ENCODE results near the gene RIPK1. TPM values are rescaled to one million over a fixed set of nuclear protein-coding genes. Genes with fewer than 3 reads are reported as not detected.

Gene RIPK1
- total and polyA plus RNA-seq, 2 of the 8 experiments (the other 6 are each of a cell fraction or from before 2014, with no cell fraction given), result 5.9 to 22.9 TPM

DNA sequence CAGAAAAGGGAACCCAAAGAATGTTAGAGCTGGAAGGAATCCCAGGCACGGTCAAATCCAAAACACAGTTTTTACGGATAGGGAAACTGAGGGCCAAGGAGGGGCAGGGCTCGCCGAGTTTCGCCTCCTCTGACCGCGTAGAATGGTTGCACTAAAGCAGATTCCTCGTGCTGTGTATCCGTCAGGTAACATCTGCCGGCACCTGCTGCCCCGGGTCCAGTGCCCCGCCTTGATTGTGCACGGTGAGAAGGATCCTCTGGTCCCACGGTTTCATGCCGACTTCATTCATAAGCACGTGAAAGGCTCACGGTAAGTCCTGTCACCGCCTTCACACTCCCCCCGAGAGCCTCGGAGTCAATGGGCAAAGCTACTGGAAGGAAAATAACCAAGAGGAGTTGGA is 71.9 kb downstream of the RIPK1 start (continued):
- TF ChIP-seq, protein P1, sequence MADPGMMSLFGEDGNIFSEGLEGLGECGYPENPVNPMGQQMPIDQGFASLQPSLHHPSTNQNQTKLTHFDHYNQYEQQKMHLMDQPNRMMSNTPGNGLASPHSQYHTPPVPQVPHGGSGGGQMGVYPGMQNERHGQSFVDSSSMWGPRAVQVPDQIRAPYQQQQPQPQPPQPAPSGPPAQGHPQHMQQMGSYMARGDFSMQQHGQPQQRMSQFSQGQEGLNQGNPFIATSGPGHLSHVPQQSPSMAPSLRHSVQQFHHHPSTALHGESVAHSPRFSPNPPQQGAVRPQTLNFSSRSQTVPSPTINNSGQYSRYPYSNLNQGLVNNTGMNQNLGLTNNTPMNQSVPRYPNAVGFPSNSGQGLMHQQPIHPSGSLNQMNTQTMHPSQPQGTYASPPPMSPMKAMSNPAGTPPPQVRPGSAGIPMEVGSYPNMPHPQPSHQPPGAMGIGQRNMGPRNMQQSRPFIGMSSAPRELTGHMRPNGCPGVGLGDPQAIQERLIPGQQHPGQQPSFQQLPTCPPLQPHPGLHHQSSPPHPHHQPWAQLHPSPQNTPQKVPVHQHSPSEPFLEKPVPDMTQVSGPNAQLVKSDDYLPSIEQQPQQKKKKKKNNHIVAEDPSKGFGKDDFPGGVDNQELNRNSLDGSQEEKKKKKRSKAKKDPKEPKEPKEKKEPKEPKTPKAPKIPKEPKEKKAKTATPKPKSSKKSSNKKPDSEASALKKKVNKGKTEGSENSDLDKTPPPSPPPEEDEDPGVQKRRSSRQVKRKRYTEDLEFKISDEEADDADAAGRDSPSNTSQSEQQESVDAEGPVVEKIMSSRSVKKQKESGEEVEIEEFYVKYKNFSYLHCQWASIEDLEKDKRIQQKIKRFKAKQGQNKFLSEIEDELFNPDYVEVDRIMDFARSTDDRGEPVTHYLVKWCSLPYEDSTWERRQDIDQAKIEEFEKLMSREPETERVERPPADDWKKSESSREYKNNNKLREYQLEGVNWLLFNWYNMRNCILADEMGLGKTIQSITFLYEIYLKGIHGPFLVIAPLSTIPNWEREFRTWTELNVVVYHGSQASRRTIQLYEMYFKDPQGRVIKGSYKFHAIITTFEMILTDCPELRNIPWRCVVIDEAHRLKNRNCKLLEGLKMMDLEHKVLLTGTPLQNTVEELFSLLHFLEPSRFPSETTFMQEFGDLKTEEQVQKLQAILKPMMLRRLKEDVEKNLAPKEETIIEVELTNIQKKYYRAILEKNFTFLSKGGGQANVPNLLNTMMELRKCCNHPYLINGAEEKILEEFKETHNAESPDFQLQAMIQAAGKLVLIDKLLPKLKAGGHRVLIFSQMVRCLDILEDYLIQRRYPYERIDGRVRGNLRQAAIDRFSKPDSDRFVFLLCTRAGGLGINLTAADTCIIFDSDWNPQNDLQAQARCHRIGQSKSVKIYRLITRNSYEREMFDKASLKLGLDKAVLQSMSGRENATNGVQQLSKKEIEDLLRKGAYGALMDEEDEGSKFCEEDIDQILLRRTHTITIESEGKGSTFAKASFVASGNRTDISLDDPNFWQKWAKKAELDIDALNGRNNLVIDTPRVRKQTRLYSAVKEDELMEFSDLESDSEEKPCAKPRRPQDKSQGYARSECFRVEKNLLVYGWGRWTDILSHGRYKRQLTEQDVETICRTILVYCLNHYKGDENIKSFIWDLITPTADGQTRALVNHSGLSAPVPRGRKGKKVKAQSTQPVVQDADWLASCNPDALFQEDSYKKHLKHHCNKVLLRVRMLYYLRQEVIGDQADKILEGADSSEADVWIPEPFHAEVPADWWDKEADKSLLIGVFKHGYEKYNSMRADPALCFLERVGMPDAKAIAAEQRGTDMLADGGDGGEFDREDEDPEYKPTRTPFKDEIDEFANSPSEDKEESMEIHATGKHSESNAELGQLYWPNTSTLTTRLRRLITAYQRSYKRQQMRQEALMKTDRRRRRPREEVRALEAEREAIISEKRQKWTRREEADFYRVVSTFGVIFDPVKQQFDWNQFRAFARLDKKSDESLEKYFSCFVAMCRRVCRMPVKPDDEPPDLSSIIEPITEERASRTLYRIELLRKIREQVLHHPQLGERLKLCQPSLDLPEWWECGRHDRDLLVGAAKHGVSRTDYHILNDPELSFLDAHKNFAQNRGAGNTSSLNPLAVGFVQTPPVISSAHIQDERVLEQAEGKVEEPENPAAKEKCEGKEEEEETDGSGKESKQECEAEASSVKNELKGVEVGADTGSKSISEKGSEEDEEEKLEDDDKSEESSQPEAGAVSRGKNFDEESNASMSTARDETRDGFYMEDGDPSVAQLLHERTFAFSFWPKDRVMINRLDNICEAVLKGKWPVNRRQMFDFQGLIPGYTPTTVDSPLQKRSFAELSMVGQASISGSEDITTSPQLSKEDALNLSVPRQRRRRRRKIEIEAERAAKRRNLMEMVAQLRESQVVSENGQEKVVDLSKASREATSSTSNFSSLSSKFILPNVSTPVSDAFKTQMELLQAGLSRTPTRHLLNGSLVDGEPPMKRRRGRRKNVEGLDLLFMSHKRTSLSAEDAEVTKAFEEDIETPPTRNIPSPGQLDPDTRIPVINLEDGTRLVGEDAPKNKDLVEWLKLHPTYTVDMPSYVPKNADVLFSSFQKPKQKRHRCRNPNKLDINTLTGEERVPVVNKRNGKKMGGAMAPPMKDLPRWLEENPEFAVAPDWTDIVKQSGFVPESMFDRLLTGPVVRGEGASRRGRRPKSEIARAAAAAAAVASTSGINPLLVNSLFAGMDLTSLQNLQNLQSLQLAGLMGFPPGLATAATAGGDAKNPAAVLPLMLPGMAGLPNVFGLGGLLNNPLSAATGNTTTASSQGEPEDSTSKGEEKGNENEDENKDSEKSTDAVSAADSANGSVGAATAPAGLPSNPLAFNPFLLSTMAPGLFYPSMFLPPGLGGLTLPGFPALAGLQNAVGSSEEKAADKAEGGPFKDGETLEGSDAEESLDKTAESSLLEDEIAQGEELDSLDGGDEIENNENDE (IDR thresholded peaks at IDR 0.05; ENCODE audit: insufficient replicate concordance, low read length), result no peak
- TF ChIP-seq RBBP5 (IDR thresholded peaks at IDR 0.05; ENCODE audit: borderline replicate concordance, low read depth, low read length) (no peak), RNF2 (IDR thresholded peaks at IDR 0.05; ENCODE audit: borderline replicate concordance, low read depth, low read length, missing control alignments, poor library complexity, severe bottlenecking) (no peak), TBP (IDR thresholded peaks at IDR 0.05; ENCODE audit: low read depth, low read length) (no peak), EZH2 (IDR thresholded peaks at IDR 0.05; ENCODE audit: low read depth, low read length, severe bottlenecking) (no peak), FOSL1 (IDR thresholded peaks at IDR 0.05; ENCODE audit: insufficient read depth, low read depth, low read length) (no peak), JUN (IDR thresholded peaks at IDR 0.05; ENCODE audit: low read depth, low read length) (no peak)
- TF ChIP-seq, protein P2, sequence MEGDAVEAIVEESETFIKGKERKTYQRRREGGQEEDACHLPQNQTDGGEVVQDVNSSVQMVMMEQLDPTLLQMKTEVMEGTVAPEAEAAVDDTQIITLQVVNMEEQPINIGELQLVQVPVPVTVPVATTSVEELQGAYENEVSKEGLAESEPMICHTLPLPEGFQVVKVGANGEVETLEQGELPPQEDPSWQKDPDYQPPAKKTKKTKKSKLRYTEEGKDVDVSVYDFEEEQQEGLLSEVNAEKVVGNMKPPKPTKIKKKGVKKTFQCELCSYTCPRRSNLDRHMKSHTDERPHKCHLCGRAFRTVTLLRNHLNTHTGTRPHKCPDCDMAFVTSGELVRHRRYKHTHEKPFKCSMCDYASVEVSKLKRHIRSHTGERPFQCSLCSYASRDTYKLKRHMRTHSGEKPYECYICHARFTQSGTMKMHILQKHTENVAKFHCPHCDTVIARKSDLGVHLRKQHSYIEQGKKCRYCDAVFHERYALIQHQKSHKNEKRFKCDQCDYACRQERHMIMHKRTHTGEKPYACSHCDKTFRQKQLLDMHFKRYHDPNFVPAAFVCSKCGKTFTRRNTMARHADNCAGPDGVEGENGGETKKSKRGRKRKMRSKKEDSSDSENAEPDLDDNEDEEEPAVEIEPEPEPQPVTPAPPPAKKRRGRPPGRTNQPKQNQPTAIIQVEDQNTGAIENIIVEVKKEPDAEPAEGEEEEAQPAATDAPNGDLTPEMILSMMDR (IDR thresholded peaks at IDR 0.05; ENCODE audit: control extremely low read depth in 1 of 3, insufficient read depth in 1 of 3, low read depth in 1 of 3, low read length in 3 of 3), result no peak
